OCI-LY7 (cell line): ENCODE measurements around the gene POC1B. TPM values are rescaled to one million over a fixed set of nuclear protein-coding genes. Genes with fewer than 3 reads are reported as not detected.

Experiments
- BruUV-seq: library from RNA; stranded (reverse); fragments of 400-500 nt; replicated peaks from 2 replicates; lab custom pipeline; 2021; lab: Mats Ljungman, UMichigan
- CTCF ChIA-PET: fragments of 300-600 bp; sonication (Branson Sonifier 250); formaldehyde crosslinking; loops from one replicate; lab custom pipeline; 2022; ENCODE audit warnings: antibody characterized with exemption; ENCODE audit not compliant: unreplicated experiment; lab: Charles Lee
- POLR2A ChIA-PET: fragments of 300-600 bp; sonication (Branson Sonifier 250); formaldehyde crosslinking; loops from one replicate; lab custom pipeline; 2022; ENCODE audit warnings: antibody characterized with exemption; lab: Charles Lee
- DNase-seq: peaks from one replicate; pipeline ENCODE4 v3.0.0-alpha.2; 2015; ENCODE audit warnings: low spot score
- H2AFZ ChIP-seq: fragments of 200-600 bp; sonication (generic), shearing (Covaris generic); 2 replicates; pipeline ENCODE4 v1.6.1; 2014; ENCODE audit warnings: mild to moderate bottlenecking, antibody characterized with exemption, low read length, moderate library complexity
- H3K27ac ChIP-seq: fragments of 200-600 bp; sonication (generic); 2 replicates; pipeline ENCODE4 v1.5.1; 2014; ENCODE audit warnings: mixed run types, low read depth, mild to moderate bottlenecking, moderate library complexity, low read length, inconsistent platforms; ENCODE audit not compliant: poor library complexity, severe bottlenecking
- H3K36me3 ChIP-seq: fragments of 200-600 bp; sonication (generic); 2 replicates; pipeline ENCODE4 v1.6.1; 2014; ENCODE audit warnings: mild to moderate bottlenecking, antibody characterized with exemption, low read length, moderate library complexity, mixed read lengths; ENCODE audit not compliant: insufficient read depth
- H3K4me1 ChIP-seq: fragments of 200-600 bp; sonication (generic); 2 replicates; pipeline ENCODE4 v1.5.1; 2014; ENCODE audit warnings: mild to moderate bottlenecking, low read length; ENCODE audit not compliant: insufficient read depth, poor library complexity, severe bottlenecking
- H3K4me2 ChIP-seq: fragments of 200-600 bp; sonication (generic); 2 replicates; pipeline ENCODE4 v1.6.1; 2014; ENCODE audit warnings: mild to moderate bottlenecking, low read length
- H3K4me3 ChIP-seq: fragments of 200-600 bp; sonication (generic); 2 replicates; pipeline ENCODE4 v1.5.1; 2014; ENCODE audit warnings: mild to moderate bottlenecking, low read depth, low read length; ENCODE audit not compliant: poor library complexity, severe bottlenecking
- H3K79me2 ChIP-seq: fragments of 200-600 bp; sonication (generic); 2 replicates; pipeline ENCODE4 v1.6.1; 2016; ENCODE audit warnings: low read depth, mild to moderate bottlenecking, low read length, moderate library complexity, mixed read lengths; ENCODE audit not compliant: insufficient read depth
- H3K9me2 ChIP-seq: fragments of 200-600 bp; sonication (generic); 2 replicates; pipeline ENCODE4 v1.6.1; 2016; ENCODE audit warnings: mild to moderate bottlenecking, low read length, mixed read lengths; ENCODE audit not compliant: insufficient read depth
- H3K9me3 ChIP-seq: fragments of 200-600 bp; sonication (generic); 2 replicates; pipeline ENCODE4 v1.6.1; 2014; ENCODE audit warnings: mild to moderate bottlenecking, mixed run types, low read length, mixed read lengths
- H4K20me1 ChIP-seq: fragments of 200-600 bp; sonication (generic); 2 replicates; pipeline ENCODE4 v1.6.1; 2014; ENCODE audit warnings: mild to moderate bottlenecking, antibody characterized with exemption, low read length, moderate library complexity, mixed read lengths; ENCODE audit not compliant: insufficient read depth
- CTCF ChIP-seq: fragments of 200-600 bp; sonication (generic); conservative IDR thresholded peaks from 2 replicates; pipeline ENCODE4 v1.5.1; 2014; ENCODE audit warnings: mild to moderate bottlenecking, antibody characterized with exemption, low read length, moderate library complexity, mixed read lengths
- EZH2phosphoT487 ChIP-seq: fragments of 200-600 bp; sonication (generic); IDR thresholded peaks from 2 replicates; pipeline ENCODE4 v1.6.1; 2018; ENCODE audit warnings: low read depth, borderline replicate concordance, mild to moderate bottlenecking, mixed run types, antibody characterized with exemption, low read length, moderate library complexity, mixed read lengths
- intact Hi-C: fragments of 100-400 bp; cut with micrococcal nuclease; formaldehyde crosslinking; loops from one replicate; pipeline ENCODE4 v1.10.0; 2022; ENCODE audit not compliant: unreplicated experiment
- total RNA-seq, 2 experiments: library from RNA; depleted of rRNA in 1 of 2; stranded (reverse); fragments of >200 nt in 1 of 2; shearing (Covaris generic) in 1 of 2; gene quantifications; 2 replicates each; pipeline ENCODE4 v1.2.3, GENCODE V29; 2014 to 2022

The POC1B gene
- total RNA-seq, 2 experiments from 2014 or later, result 28.9 to 30.9 TPM

DNA sequence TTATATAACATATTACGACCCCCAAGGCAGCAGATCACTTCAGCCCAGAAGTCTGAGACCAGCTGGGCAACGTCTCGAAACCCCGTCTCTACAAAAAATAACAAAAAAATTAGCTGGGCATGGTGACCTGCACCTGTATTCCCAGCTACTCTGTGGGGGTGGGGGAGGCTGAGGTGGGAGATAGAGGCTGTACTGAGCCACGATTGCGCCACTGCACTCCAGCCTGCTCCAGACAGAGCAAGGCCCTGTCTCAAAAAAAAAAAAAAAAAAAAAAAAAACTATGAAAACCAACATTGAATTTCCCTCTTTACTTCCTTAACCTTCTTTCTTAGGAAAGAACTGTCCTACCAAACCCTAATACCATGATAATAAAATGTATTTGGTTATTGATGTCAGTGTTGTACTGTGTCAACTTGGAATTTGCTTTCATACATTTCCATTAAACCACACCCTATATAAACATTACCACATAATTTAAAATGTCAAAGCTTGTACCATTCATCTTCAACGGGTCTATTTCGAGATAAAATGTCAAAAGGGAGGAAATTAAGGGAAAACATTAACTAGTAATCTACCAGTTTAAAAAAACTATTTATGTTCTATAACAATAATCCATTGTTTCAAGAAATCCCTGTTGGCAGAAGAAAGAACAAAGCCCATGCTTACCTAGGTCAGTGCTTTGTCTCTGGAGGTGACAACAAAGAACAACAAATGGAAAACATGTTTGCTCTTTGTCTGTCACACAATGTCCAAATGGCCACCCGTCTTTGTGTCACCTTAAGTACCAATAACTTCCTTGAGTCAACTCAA lies 18.6 kb downstream of the POC1B start:
- BruUV-seq, result no TSS peak
- CTCF ChIA-PET, result no interaction called here

GRCh38 chr12:89506050-89506449 lies 19.8 kb downstream of the POC1B start:
- ChIA-PET CTCF (no interaction called here), POLR2A (no interaction called here)
- no peak overlapping the region for H3K27ac ChIP-seq
- no peak overlapping the region for H3K4me2 ChIP-seq
- intact Hi-C loops, result no loop called here
- H3K79me2 ChIP-seq, result no peaks in the 10 kb centered on the region
- H3K4me1 ChIP-seq, result no peaks in the 10 kb centered on the region
- H2AFZ ChIP-seq, result no peak overlapping the region
- no peak for TF ChIP-seq CTCF
- TF ChIP-seq EZH2phosphoT487, result no peak
- no peaks in the 10 kb centered on the region for H3K9me2 ChIP-seq
- no peaks in the 10 kb centered on the region for H4K20me1 ChIP-seq
- no peak for DNase-seq
- no peaks in the 10 kb centered on the region for H3K9me3 ChIP-seq
- H3K4me3 ChIP-seq, result no peak overlapping the region
- no TSS peak for BruUV-seq
- no peaks in the 10 kb centered on the region for H3K36me3 ChIP-seq

More for the DNA sequence above, 18.6 kb downstream of the POC1B start:
- H3K4me1 ChIP-seq, result no peaks in the 10 kb centered on the region
- no peak overlapping the region for H3K4me2 ChIP-seq
- no peak for TF ChIP-seq CTCF
- no peak for TF ChIP-seq EZH2phosphoT487
- H3K9me2 ChIP-seq, result no peaks in the 10 kb centered on the region
- DNase-seq, result no peak
- H2AFZ ChIP-seq, result no peak overlapping the region
- H3K27ac ChIP-seq, result no peak overlapping the region
- H3K79me2 ChIP-seq, result no peaks in the 10 kb centered on the region
- intact Hi-C loops, result no loop called here
- POLR2A ChIA-PET, result no interaction called here
- H3K4me3 ChIP-seq, result no peak overlapping the region
- H3K9me3 ChIP-seq, result no peaks in the 10 kb centered on the region
- no peaks in the 10 kb centered on the region for H4K20me1 ChIP-seq
- H3K36me3 ChIP-seq, result no peaks in the 10 kb centered on the region
